Gastrocnemius medialis (tissue), 4 donors: ENCODE results near the gene SNW1. TPM values are rescaled to one million over a fixed set of nuclear protein-coding genes. Genes with fewer than 3 reads are reported as not detected.
"Not testable (repeated sequence)": the region's sequence is repeated elsewhere in the genome, so short reads cannot be mapped to it uniquely, and the experiment has no call there.

Experiments used
- ATAC-seq, 2 donors: fragments of 150-250 bp; one replicate each; pipeline ENCODE4 v1.9.1; 2016
- DNase-seq, 2 donors: peaks; one replicate each; pipeline ENCODE4 v3.0.0-alpha.2; 2019
- H3K27ac ChIP-seq, 4 donors: fragments of 200-600 bp; sonication (generic); 1 replicate in 1 of 4; 2 replicates in 3 of 4; pipeline ENCODE4 v1.5.1; 2016 to 2018; ENCODE audit warnings: mild to moderate bottlenecking in 2 of 4, moderate library complexity in 1 of 4
- H3K27me3 ChIP-seq, 3 donors: fragments of 200-600 bp; sonication (generic) in 2 of 3; 1 replicate in 1 of 3; 2 replicates in 2 of 3; pipeline versions ENCODE4 v1.5.1 to v1.6.0; 2016 to 2019; ENCODE audit warnings: mild to moderate bottlenecking in 1 of 3, moderate library complexity in 1 of 3
- H3K36me3 ChIP-seq, 2 donors: fragments of 200-600 bp; sonication (generic) in 1 of 2; one replicate each; pipeline ENCODE4 v1.5.1; 2017 to 2018
- H3K4me1 ChIP-seq, 2 donors: fragments of 200-600 bp; sonication (generic) in 1 of 2; one replicate each; pipeline ENCODE4 v1.5.1; 2016 to 2017; ENCODE audit warnings: mild to moderate bottlenecking in 2 of 2
- H3K4me3 ChIP-seq, 4 donors: fragments of 200-600 bp; sonication (generic) in 3 of 4; 1 replicate in 1 of 4; 2 replicates in 3 of 4; pipeline ENCODE4 v1.5.1; 2016 to 2019; ENCODE audit warnings: mild to moderate bottlenecking in 2 of 4
- H3K9me3 ChIP-seq, 3 donors: fragments of 200-600 bp; sonication (generic) in 2 of 3; 1 replicate in 1 of 3; 2 replicates in 2 of 3; pipeline ENCODE4 v1.5.1; 2016 to 2019
- CTCF ChIP-seq, 5 experiments: fragments of 450-650 bp in 3 of 5; fragments of 200-600 bp in 2 of 5; sonication (generic) in 2 of 5; IDR thresholded peaks in 4 of 5; conservative IDR thresholded peaks in 1 of 5; 1 replicate in 4 of 5; 2 replicates in 1 of 5; pipeline ENCODE4 v1.5.1; 2016 to 2019; ENCODE audit warnings: antibody characterized with exemption in 5 of 5, mild to moderate bottlenecking in 3 of 5, moderate library complexity in 3 of 5
- POLR2A ChIP-seq, 2 donors: fragments of 450-650 bp; IDR thresholded peaks; one replicate each; pipeline ENCODE4 v1.6.1; 2017; ENCODE audit warnings: antibody characterized with exemption in 2 of 2, mild to moderate bottlenecking in 2 of 2, moderate library complexity in 2 of 2
- in situ Hi-C, 4 donors: fragments of 200-750 bp; cut with MboI; loops; one replicate each; pipeline versions ENCODE4 v1.15.0 to v1.8.0; 2017; ENCODE audit warnings: low sequenced_read_pairs in 4 of 4
- intact Hi-C: fragments of 100-400 bp; cut with DNase I; formaldehyde crosslinking; loops from one replicate; pipeline ENCODE4 v1.15.1; 2023; ENCODE audit warnings: low total_unique reads
- total RNA-seq, 4 donors: library from RNA; depleted of rRNA; stranded (reverse); fragments of >200 nt; gene quantifications; one replicate each; pipeline versions ENCODE4 v1.1.0 to v1.2.3, GENCODE V29; 2016

Gene SNW1
- total RNA-seq, 4 donors from 2014 or later: 47.1 to 59.7 (median 54.4) TPM

- in situ Hi-C loops (no loop called here), intact Hi-C loops (no loop called here)
- H3K4me1 ChIP-seq: no peaks in the 10 kb centered on the region
- ATAC-seq: no peak
- TF ChIP-seq CTCF (IDR thresholded peaks at IDR 0.05 in 4 of 5, conservative IDR thresholded peaks at IDR 0.05 in 1 of 5) (no peak), POLR2A (IDR thresholded peaks at IDR 0.05) (no peak)
- H3K9me3 ChIP-seq: no peaks in the 10 kb centered on the region
- DNase-seq: no peak
- H3K4me3 ChIP-seq: no peak overlapping the region
- H3K27me3 ChIP-seq: no peaks in the 10 kb centered on the region
- H3K27ac ChIP-seq: no peak overlapping the region
- H3K36me3 ChIP-seq: no peaks in the 10 kb centered on the region
Measured at GRCh38 chr14:77791225-77791600, 30.3 kb upstream of the SNW1 start.

- ATAC-seq (no peak), DNase-seq (no peak)
- in situ Hi-C loops (no loop called here), intact Hi-C loops (no loop called here)
- Histone ChIP-seq H3K9me3 (no peaks in the 10 kb centered on the region), H3K4me1 (no peaks in the 10 kb centered on the region), H3K36me3 (no peaks in the 10 kb centered on the region), H3K27ac (no peak overlapping the region), H3K27me3 (no peaks in the 10 kb centered on the region), H3K4me3 (no peak overlapping the region)
- TF ChIP-seq CTCF (IDR thresholded peaks at IDR 0.05 in 4 of 5, conservative IDR thresholded peaks at IDR 0.05 in 1 of 5) (no peak), POLR2A (IDR thresholded peaks at IDR 0.05) (no peak)
Measured at GRCh38 chr14:77790566-77791224, 29.7 kb upstream of the SNW1 start.

GRCh38 chr14:77786148-77786547 lies 25.2 kb upstream of the SNW1 start:
- H3K4me3 ChIP-seq: no peak overlapping the region
- no peaks in the 10 kb centered on the region for H3K4me1 ChIP-seq
- no peaks in the 10 kb centered on the region for H3K36me3 ChIP-seq
- H3K27ac ChIP-seq: no peak overlapping the region
- intact Hi-C loops (no loop called here), in situ Hi-C loops (no loop called here)
- H3K9me3 ChIP-seq: no peaks in the 10 kb centered on the region
- H3K27me3 ChIP-seq: no peaks in the 10 kb centered on the region
- DNase-seq (no peak), ATAC-seq (no peak)
- TF ChIP-seq CTCF (IDR thresholded peaks at IDR 0.05 in 4 of 5, conservative IDR thresholded peaks at IDR 0.05 in 1 of 5): no peak
- TF ChIP-seq POLR2A (IDR thresholded peaks at IDR 0.05): no peak

- intact Hi-C loops: no loop called here
- no peaks in the 10 kb centered on the region for H3K4me1 ChIP-seq
- no peaks in the 10 kb centered on the region for H3K27me3 ChIP-seq
- H3K4me3 ChIP-seq: no peak overlapping the region
- no peak overlapping the region for H3K27ac ChIP-seq
- TF ChIP-seq POLR2A (IDR thresholded peaks at IDR 0.05) (no peak), CTCF (IDR thresholded peaks at IDR 0.05 in 4 of 5, conservative IDR thresholded peaks at IDR 0.05 in 1 of 5) (no peak)
- no peaks in the 10 kb centered on the region for H3K9me3 ChIP-seq
- ATAC-seq (no peak), DNase-seq (no peak)
- no peaks in the 10 kb centered on the region for H3K36me3 ChIP-seq
- in situ Hi-C loops: no loop called here
Measured at GRCh38 chr14:77782202-77782601, 21.2 kb upstream of the SNW1 start.

GRCh38 chr14:77773966-77774365 lies 13.0 kb upstream of the SNW1 start:
- H3K4me3 ChIP-seq, H3K4me1 ChIP-seq, ATAC-seq, H3K9me3 ChIP-seq, intact Hi-C loops, DNase-seq, in situ Hi-C loops, H3K36me3 ChIP-seq, H3K27ac ChIP-seq, H3K27me3 ChIP-seq: not testable (repeated sequence)

- H3K9me3 ChIP-seq, H3K27me3 ChIP-seq, intact Hi-C loops, H3K27ac ChIP-seq, ATAC-seq, in situ Hi-C loops, DNase-seq, H3K4me1 ChIP-seq, H3K4me3 ChIP-seq, H3K36me3 ChIP-seq: not testable (repeated sequence)
Measured at GRCh38 chr14:77768442-77769069, 7.6 kb upstream of the SNW1 start.
